A549 (cell line): ENCODE measurements around the gene PLOD2. TPM values are rescaled to one million over a fixed set of nuclear protein-coding genes. Genes with fewer than 3 reads are reported as not detected.

Experiments used
- ATAC-seq, 2 experiments: fragments of 200-7000 bp in 1 of 2; fragments of >200 bp in 1 of 2; cut with Nextera tagmentation in 1 of 2; cut with Tn5 transposase in 1 of 2; 3 replicates each; pipeline versions ENCODE4 v1.8.0 to v1.9.1; 2018 to 2020; ENCODE audit warnings: mild to moderate bottlenecking in 1 of 2, moderate library complexity in 1 of 2
- CTCF ChIA-PET: fragments of 300-600 bp; sonication (Branson Sonifier 250); formaldehyde crosslinking; extraction: SDS; loops from one replicate; lab custom pipeline; 2021; ENCODE audit warnings: antibody characterized with exemption, inconsistent platforms; lab: Yijun Ruan, JAX
- POLR2A ChIA-PET: fragments of 350-600 bp; formaldehyde crosslinking; extraction: SDS; loops from one replicate; lab custom pipeline; 2021; ENCODE audit warnings: antibody characterized with exemption, inconsistent platforms; lab: Yijun Ruan, JAX
- DNase-seq, 2 experiments: peaks; one replicate each; pipeline versions ENCODE4 v3.0.0 to v3.0.0-alpha.2; 2011 to 2016; ENCODE audit warnings: low read depth in 1 of 2, low spot score in 1 of 2
- FAIRE-seq: peaks from 2 replicates; lab custom pipeline; 2011; peaks lifted over from hg19 to GRCh38; lab: Jason Lieb, UNC
- H3K27ac ChIP-seq, 2 experiments: fragments of >200 bp; sonication (Bioruptor Twin); formaldehyde crosslinking; 3 replicates each; pipeline ENCODE4 v1.5.1; 2016 to 2017
- H3K4me1 ChIP-seq: fragments of >200 bp; sonication (Bioruptor Twin); formaldehyde crosslinking; 3 replicates; pipeline ENCODE4 v1.6.1; 2016
- H3K4me2 ChIP-seq: fragments of >200 bp; sonication (Bioruptor Twin); formaldehyde crosslinking; 3 replicates; pipeline ENCODE4 v1.6.1; 2016
- H3K4me3 ChIP-seq: fragments of >200 bp; sonication (Bioruptor Twin); formaldehyde crosslinking; 3 replicates; pipeline ENCODE4 v1.5.1; 2016
- H3K9me3 ChIP-seq: fragments of >200 bp; sonication (Bioruptor Twin); formaldehyde crosslinking; 3 replicates; pipeline ENCODE4 v1.6.1; 2016
- BHLHE40 ChIP-seq: IDR thresholded peaks from 2 replicates; pipeline ENCODE4 v1.6.1; 2012; ENCODE audit warnings: low read depth, low read length, inconsistent platforms
- EP300 ChIP-seq, 2 experiments: fragments of >200 bp; sonication (Bioruptor Twin); formaldehyde crosslinking; IDR thresholded peaks; 2 replicates in 1 of 2; 3 replicates in 1 of 2; pipeline ENCODE4 v1.6.1; 2016 to 2017
- ESRRA ChIP-seq: fragments of 150-350 bp; IDR thresholded peaks from 2 replicates; pipeline ENCODE4 v1.6.1; 2014; ENCODE audit warnings: mild to moderate bottlenecking, low read length, borderline replicate concordance
- FOSB ChIP-seq: fragments of 250-450 bp; sonication (Bioruptor Pico); IDR thresholded peaks from 2 replicates; pipeline ENCODE4 v1.5.0; 2020; ENCODE audit warnings: mild to moderate bottlenecking, moderate library complexity
- FOSL2 ChIP-seq, 2 experiments: fragments of 450-650 bp in 1 of 2; fragments of >200 bp in 1 of 2; sonication (Bioruptor Twin) in 1 of 2; formaldehyde crosslinking; IDR thresholded peaks; 2 replicates each; pipeline versions ENCODE4 v1.5.0 to v1.6.1; 2016 to 2020; ENCODE audit warnings: mild to moderate bottlenecking in 1 of 2, moderate library complexity in 1 of 2
- GATA3 ChIP-seq: IDR thresholded peaks from 2 replicates; pipeline ENCODE4 v1.6.1; 2012; ENCODE audit warnings: borderline replicate concordance
- HOXA7 ChIP-seq: fragments of 250-450 bp; sonication (Bioruptor Pico); IDR thresholded peaks from 2 replicates; pipeline ENCODE4 v1.5.0; 2020; ENCODE audit warnings: mild to moderate bottlenecking, moderate library complexity
- HOXB13 ChIP-seq: fragments of 250-450 bp; sonication (Bioruptor Pico); IDR thresholded peaks from 2 replicates; pipeline ENCODE4 v1.5.0; 2020; ENCODE audit warnings: low read depth, mild to moderate bottlenecking, moderate library complexity
- JUNB ChIP-seq: fragments of >200 bp; sonication (Bioruptor Twin); formaldehyde crosslinking; IDR thresholded peaks from 2 replicates; pipeline ENCODE4 v1.6.1; 2016
- KDM5A ChIP-seq: fragments of 200-600 bp; sonication (generic); IDR thresholded peaks from 2 replicates; pipeline ENCODE4 v1.6.1; 2016; ENCODE audit warnings: antibody characterized with exemption, mild to moderate bottlenecking
- PBX3 ChIP-seq: IDR thresholded peaks from 2 replicates; pipeline ENCODE4 v1.6.1; 2012
- RARB ChIP-seq: fragments of 250-450 bp; sonication (Bioruptor Pico); IDR thresholded peaks from 2 replicates; pipeline ENCODE4 v1.8.0; 2021; ENCODE audit warnings: mild to moderate bottlenecking, moderate library complexity
- SREBF2 ChIP-seq: fragments of 450-650 bp; IDR thresholded peaks from 2 replicates; pipeline ENCODE4 v1.6.1; 2014; ENCODE audit warnings: mild to moderate bottlenecking, moderate library complexity
- USF2 ChIP-seq: fragments of 450-650 bp; IDR thresholded peaks from 2 replicates; pipeline ENCODE4 v1.6.1; 2014; ENCODE audit warnings: antibody characterized with exemption
- ZNF302 ChIP-seq: fragments of 250-450 bp; sonication (Bioruptor Pico); IDR thresholded peaks from 2 replicates; pipeline ENCODE4 v1.9.0; 2021; ENCODE audit warnings: inconsistent platforms, mild to moderate bottlenecking, moderate library complexity
- WGBS: methylation state at CpG from one replicate; pipeline ENCODE4 v1.1.6; 2017; ENCODE audit errors: missing lambda C conversion rate; 5-methylcytosine and 5-hydroxymethylcytosine counted together
- polyA plus RNA-seq, 4 experiments: library from polyadenylated mRNA; depleted of rRNA in 3 of 4; stranded (reverse); fragments of >200 nt; fragmentation: RNase III in 1 of 4; extraction: RNeasy Plus Mini Kit Qiagen cat#74134 plus additional on column Dnase treatment in 1 of 4; gene quantifications; 2 replicates in 3 of 4; 3 replicates in 1 of 4; pipeline ENCODE4 v1.2.3, GENCODE V29; 2011 to 2017
- TF ChIP-seq, protein P1 (sequence below): fragments of 150-350 bp; IDR thresholded peaks from 2 replicates; pipeline ENCODE4 v1.6.1; 2014; ENCODE audit warnings: low read depth, mild to moderate bottlenecking, low read length
- TF ChIP-seq, protein P2 (sequence below): fragments of >200 bp; sonication (Bioruptor Twin); formaldehyde crosslinking; IDR thresholded peaks from 3 replicates; pipeline ENCODE4 v1.5.1; 2016
- TF ChIP-seq, protein P3 (sequence below): fragments of >200 bp; sonication (Bioruptor Twin); formaldehyde crosslinking; IDR thresholded peaks from 3 replicates; pipeline ENCODE4 v1.6.1; 2016
- TF ChIP-seq, protein P4 (sequence below): fragments of >200 bp; sonication (Bioruptor Twin); formaldehyde crosslinking; IDR thresholded peaks from 2 replicates; pipeline ENCODE4 v1.6.1; 2016

Gene PLOD2
- polyA plus RNA-seq, 2 of the 4 experiments (the other 2 are of a cell fraction): 159 to 174 TPM

DNA sequence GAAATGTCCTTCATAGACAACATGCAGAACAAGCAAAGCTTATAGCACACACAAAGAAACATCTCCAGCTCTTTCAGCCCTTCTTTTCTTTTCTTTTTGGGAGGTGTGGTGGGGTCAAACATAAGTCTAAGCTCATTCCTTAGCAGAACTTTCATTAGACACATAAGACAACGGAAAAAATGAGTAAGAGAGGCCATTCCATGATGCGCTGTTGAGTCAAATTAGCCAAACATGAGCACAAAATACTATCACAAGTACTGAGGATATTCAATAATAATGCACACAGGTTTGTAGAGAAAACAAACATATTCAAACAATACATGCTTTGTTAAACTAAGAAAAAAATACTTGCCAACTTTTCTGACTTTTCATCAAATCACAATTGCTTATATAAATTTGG is 83.0 kb downstream of the PLOD2 start:
- CTCF ChIA-PET: interaction anchor here (0.6 to 0.9 kb wide), 2 partner anchors 109 to 111 kb away, joined by 3 read pairs; no protein-coding TSS in a partner anchor
- no peak for FAIRE-seq
- no peak overlapping the region for H3K4me2 ChIP-seq

DNA sequence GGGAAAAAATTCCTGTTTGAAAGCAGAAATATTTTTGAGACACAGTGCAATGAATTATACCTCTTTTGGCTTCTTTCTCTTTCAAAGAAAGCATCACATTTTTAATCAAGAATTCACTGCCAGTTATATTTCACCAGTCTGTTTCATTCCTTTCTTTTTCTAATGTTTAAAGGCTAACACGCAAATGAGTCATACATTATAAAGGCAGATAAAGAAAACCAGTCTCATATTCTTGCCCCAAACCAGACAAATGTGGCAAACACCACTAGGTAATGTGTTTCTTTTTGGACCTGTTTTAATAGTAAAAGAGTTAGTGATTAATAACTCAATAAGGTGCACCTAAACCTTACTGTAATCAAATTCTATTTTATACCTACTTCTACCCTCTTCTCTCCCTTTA is 83.8 kb downstream of the PLOD2 start:
- ChIA-PET CTCF (no interaction called here), POLR2A (no interaction called here)
- TF ChIP-seq EP300 (IDR thresholded peaks at IDR 0.05): no peak
- no peak for TF ChIP-seq FOSL2 (IDR thresholded peaks at IDR 0.05)
- TF ChIP-seq FOSL2 (CRISPR knock-in tag; IDR thresholded peaks at IDR 0.05): peak; percentile 47
- Histone ChIP-seq H3K27ac (no peak overlapping the region; a peak in 1 of 6 replicates), H3K4me2 (no peak overlapping the region), H3K4me3 (no peak overlapping the region), H3K4me1 (peaks cover 66% of the 10 kb centered on the region), H3K9me3 (no peaks in the 10 kb centered on the region)
- peak; percentile 23 for FAIRE-seq
- DNase-seq: no peak
- ATAC-seq: no peak
- 95% methylated on average over 1 of the region's 1 CpG for WGBS

More for the DNA sequence above, 83.0 kb downstream of the PLOD2 start:
- Histone ChIP-seq H3K27ac (no peak overlapping the region), H3K4me3 (no peak overlapping the region)
- DNase-seq: no peak
- TF ChIP-seq JUNB (no peak), FOSB (CRISPR knock-in tag) (no peak), PBX3 (no peak), KDM5A (no peak), ESRRA (no peak), BHLHE40 (no peak), FOSL2 (IDR thresholded peaks at IDR 0.05) (no peak), FOSL2 (CRISPR knock-in tag; IDR thresholded peaks at IDR 0.05) (no peak; the same call in 1 of the 2 replicates), SREBF2 (no peak), GATA3 (no peak), HOXA7 (CRISPR knock-in tag) (no peak), ZNF302 (CRISPR knock-in tag) (no peak), RARB (no peak), HOXB13 (CRISPR knock-in tag) (no peak), USF2 (no peak)
- TF ChIP-seq, protein P1, sequence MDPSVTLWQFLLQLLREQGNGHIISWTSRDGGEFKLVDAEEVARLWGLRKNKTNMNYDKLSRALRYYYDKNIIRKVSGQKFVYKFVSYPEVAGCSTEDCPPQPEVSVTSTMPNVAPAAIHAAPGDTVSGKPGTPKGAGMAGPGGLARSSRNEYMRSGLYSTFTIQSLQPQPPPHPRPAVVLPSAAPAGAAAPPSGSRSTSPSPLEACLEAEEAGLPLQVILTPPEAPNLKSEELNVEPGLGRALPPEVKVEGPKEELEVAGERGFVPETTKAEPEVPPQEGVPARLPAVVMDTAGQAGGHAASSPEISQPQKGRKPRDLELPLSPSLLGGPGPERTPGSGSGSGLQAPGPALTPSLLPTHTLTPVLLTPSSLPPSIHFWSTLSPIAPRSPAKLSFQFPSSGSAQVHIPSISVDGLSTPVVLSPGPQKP: no peak
- TF ChIP-seq, protein P2, sequence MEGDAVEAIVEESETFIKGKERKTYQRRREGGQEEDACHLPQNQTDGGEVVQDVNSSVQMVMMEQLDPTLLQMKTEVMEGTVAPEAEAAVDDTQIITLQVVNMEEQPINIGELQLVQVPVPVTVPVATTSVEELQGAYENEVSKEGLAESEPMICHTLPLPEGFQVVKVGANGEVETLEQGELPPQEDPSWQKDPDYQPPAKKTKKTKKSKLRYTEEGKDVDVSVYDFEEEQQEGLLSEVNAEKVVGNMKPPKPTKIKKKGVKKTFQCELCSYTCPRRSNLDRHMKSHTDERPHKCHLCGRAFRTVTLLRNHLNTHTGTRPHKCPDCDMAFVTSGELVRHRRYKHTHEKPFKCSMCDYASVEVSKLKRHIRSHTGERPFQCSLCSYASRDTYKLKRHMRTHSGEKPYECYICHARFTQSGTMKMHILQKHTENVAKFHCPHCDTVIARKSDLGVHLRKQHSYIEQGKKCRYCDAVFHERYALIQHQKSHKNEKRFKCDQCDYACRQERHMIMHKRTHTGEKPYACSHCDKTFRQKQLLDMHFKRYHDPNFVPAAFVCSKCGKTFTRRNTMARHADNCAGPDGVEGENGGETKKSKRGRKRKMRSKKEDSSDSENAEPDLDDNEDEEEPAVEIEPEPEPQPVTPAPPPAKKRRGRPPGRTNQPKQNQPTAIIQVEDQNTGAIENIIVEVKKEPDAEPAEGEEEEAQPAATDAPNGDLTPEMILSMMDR: no peak
- TF ChIP-seq, protein P3, sequence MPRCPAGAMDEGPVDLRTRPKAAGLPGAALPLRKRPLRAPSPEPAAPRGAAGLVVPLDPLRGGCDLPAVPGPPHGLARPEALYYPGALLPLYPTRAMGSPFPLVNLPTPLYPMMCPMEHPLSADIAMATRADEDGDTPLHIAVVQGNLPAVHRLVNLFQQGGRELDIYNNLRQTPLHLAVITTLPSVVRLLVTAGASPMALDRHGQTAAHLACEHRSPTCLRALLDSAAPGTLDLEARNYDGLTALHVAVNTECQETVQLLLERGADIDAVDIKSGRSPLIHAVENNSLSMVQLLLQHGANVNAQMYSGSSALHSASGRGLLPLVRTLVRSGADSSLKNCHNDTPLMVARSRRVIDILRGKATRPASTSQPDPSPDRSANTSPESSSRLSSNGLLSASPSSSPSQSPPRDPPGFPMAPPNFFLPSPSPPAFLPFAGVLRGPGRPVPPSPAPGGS: no peak
- TF ChIP-seq, protein P4, sequence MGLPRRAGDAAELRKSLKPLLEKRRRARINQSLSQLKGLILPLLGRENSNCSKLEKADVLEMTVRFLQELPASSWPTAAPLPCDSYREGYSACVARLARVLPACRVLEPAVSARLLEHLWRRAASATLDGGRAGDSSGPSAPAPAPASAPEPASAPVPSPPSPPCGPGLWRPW: no peak
- TF ChIP-seq, all 56 proteins: peak for 0
- no peaks in the 10 kb centered on the region for H3K9me3 ChIP-seq
- POLR2A ChIA-PET: interaction anchor here (1.1 kb wide), 1 partner anchor 82 kb away, joined by 3 read pairs; no protein-coding TSS in a partner anchor
- no peak for ATAC-seq
- H3K4me1 ChIP-seq: peaks cover 58% of the 10 kb centered on the region
- WGBS: 71% methylated on average over 2 of the region's 2 CpGs
